Metanephros (tissue), 2 donors: ENCODE results near the gene PGLYRP2. TPM values are rescaled to one million over a fixed set of nuclear protein-coding genes. Genes with fewer than 3 reads are reported as not detected.

Experiments used
- small RNA-seq: library from RNA; depleted of rRNA; stranded (forward); fragments of <200 nt; gene quantifications from one replicate; pipeline ENCODE3, GENCODE V24; 2014; ENCODE audit warnings: low replicate concordance
- total RNA-seq: library from RNA; depleted of rRNA; stranded (reverse); fragments of >200 nt; gene quantifications from one replicate; pipeline ENCODE4 v1.2.3, GENCODE V29; 2014

The PGLYRP2 gene
- total RNA-seq, result not detected

GRCh38 chr19:15479391-15480345 lies at the start of gene PGLYRP2:
Gene PGLYRP2, minus strand, starts transcription at chr19:15479501. Its CDS starts 130 bp downstream, at chr19:15479371.

GRCh38 chr19:15508035-15508710 lies 28.9 kb upstream of the PGLYRP2 start, which contains the start of gene CYP4F22:
Gene CYP4F22, plus strand, starts transcription at chr19:15508525. Its CDS starts 16,812 bp downstream, at chr19:15525337.

GRCh38 chr19:15464394-15465385 lies 14.6 kb downstream of the PGLYRP2 start, which contains the start of gene RASAL3:
Gene RASAL3, minus strand, starts transcription at chr19:15464544. Its CDS starts 186 bp downstream, at chr19:15464358.

GRCh38 chr19:15449620-15450527 lies 29.4 kb downstream of the PGLYRP2 start, which contains the start of gene WIZ:
Gene WIZ, minus strand, starts transcription at chr19:15449956. Its CDS starts 1,649 bp downstream, at chr19:15448307.

Small RNAs within 50 kb of the gene (small RNA-seq; reads per million reads assigned to genes)
- gene MIR1470, result not detected

Other genes starting within 250 kb of the PGLYRP2 start
- 3.0 TPM for gene EPHX3, start 247.1 kb downstream of the PGLYRP2 start, total RNA-seq
- 48.8 TPM for gene BRD4, start 147.0 kb downstream of the PGLYRP2 start, total RNA-seq
- gene AKAP8, start 99.7 kb downstream of the PGLYRP2 start, total RNA-seq, result 33.9 TPM
- gene AKAP8L, start 60.5 kb downstream of the PGLYRP2 start, total RNA-seq, result 114 TPM
- 41.1 TPM for gene WIZ, start 29.5 kb downstream of the PGLYRP2 start, total RNA-seq
- 1.9 TPM for gene RASAL3, start 15.0 kb downstream of the PGLYRP2 start, total RNA-seq
- gene CYP4F22, start 29.0 kb upstream of the PGLYRP2 start, total RNA-seq, result 0.23 TPM
- gene CYP4F8, start 135.7 kb upstream of the PGLYRP2 start, total RNA-seq, result not detected
- gene CYP4F3, start 161.4 kb upstream of the PGLYRP2 start, total RNA-seq, result 3.3 TPM
- 4.1 TPM for gene CYP4F12, start 193.6 kb upstream of the PGLYRP2 start, total RNA-seq
- gene OR10H2, start 248.5 kb upstream of the PGLYRP2 start, total RNA-seq, result not detected